Vagina (tissue), 2 donors: ENCODE results near the gene MECP2. TPM values are rescaled to one million over a fixed set of nuclear protein-coding genes. Genes with fewer than 3 reads are reported as not detected.

Experiments used
- DNase-seq, 2 donors: peaks; one replicate each; pipeline ENCODE4 v3.0.0-alpha.2; 2017; ENCODE audit errors: extremely low spot score in 2 of 2
- H3K27ac ChIP-seq: fragments of 200-600 bp; sonication (generic); one replicate; pipeline ENCODE4 v1.5.1; 2019
- H3K27me3 ChIP-seq: fragments of 200-600 bp; sonication (generic); one replicate; pipeline ENCODE4 v1.5.1; 2019
- H3K36me3 ChIP-seq, 2 donors: fragments of 200-600 bp; sonication (generic); one replicate each; pipeline ENCODE4 v1.5.1; 2017 to 2019
- H3K4me1 ChIP-seq: fragments of 200-600 bp; sonication (generic); one replicate; pipeline ENCODE4 v1.5.1; 2019
- H3K4me3 ChIP-seq, 2 donors: fragments of 200-600 bp; sonication (generic); 1 replicate in 1 of 2; 2 replicates in 1 of 2; pipeline ENCODE4 v1.5.1; 2016 to 2019
- H3K9me3 ChIP-seq: fragments of 200-600 bp; sonication (generic); one replicate; pipeline ENCODE4 v1.5.1; 2019
- CTCF ChIP-seq, 3 experiments: fragments of 450-650 bp in 2 of 3; fragments of 200-600 bp in 1 of 3; sonication (generic) in 1 of 3; IDR thresholded peaks; one replicate each; pipeline ENCODE4 v1.5.1; 2017 to 2019; ENCODE audit warnings: antibody characterized with exemption in 3 of 3, mild to moderate bottlenecking in 2 of 3, moderate library complexity in 2 of 3
- POLR2A ChIP-seq, 2 donors: fragments of 450-650 bp; IDR thresholded peaks; one replicate each; pipeline ENCODE4 v1.6.1; 2017; ENCODE audit warnings: antibody characterized with exemption in 2 of 2, mild to moderate bottlenecking in 2 of 2, moderate library complexity in 2 of 2
- POLR2AphosphoS5 ChIP-seq, 2 donors: sonication (generic); formaldehyde crosslinking; IDR thresholded peaks; one replicate each; pipeline ENCODE4 v1.9.0; 2017; ENCODE audit warnings: antibody characterized with exemption in 2 of 2, mild to moderate bottlenecking in 2 of 2, low read depth in 1 of 2; ENCODE audit not compliant: insufficient read depth in 1 of 2
- intact Hi-C: fragments of 100-400 bp; cut with DNase I; formaldehyde crosslinking; loops from one replicate; pipeline ENCODE4 v1.15.1; 2023
- total RNA-seq: library from RNA; depleted of rRNA; stranded (reverse); fragments of >200 nt; gene quantifications from one replicate; pipeline ENCODE4 v1.2.3, GENCODE V29; 2016

Gene MECP2
- total RNA-seq, 1 donor from 2014 or later: 38.5 TPM

GRCh38 chrX:154082396-154083125 lies 15.0 kb downstream of the MECP2 start:
- no peak overlapping the region for H3K4me3 ChIP-seq
- intact Hi-C loops: no loop called here
- no peaks in the 10 kb centered on the region for H3K27me3 ChIP-seq
- peak overlapping the region; percentile 73 for H3K27ac ChIP-seq
- no peak for DNase-seq
- H3K4me1 ChIP-seq: peaks cover 41% of the 10 kb centered on the region
- no peaks in the 10 kb centered on the region for H3K36me3 ChIP-seq
- no peak for TF ChIP-seq POLR2AphosphoS5 (IDR thresholded peaks at IDR 0.05; ENCODE audit: insufficient read depth in 1 of 2, low read depth in 1 of 2)
- no peak for TF ChIP-seq CTCF (IDR thresholded peaks at IDR 0.05)
- TF ChIP-seq POLR2A (IDR thresholded peaks at IDR 0.05): no peak
- H3K9me3 ChIP-seq: no peaks in the 10 kb centered on the region

- H3K4me3 ChIP-seq: no peak overlapping the region
- no peaks in the 10 kb centered on the region for H3K9me3 ChIP-seq
- no peak for DNase-seq
- intact Hi-C loops: no loop called here
- no peaks in the 10 kb centered on the region for H3K36me3 ChIP-seq
- TF ChIP-seq CTCF (IDR thresholded peaks at IDR 0.05) (no peak), POLR2AphosphoS5 (IDR thresholded peaks at IDR 0.05; ENCODE audit: insufficient read depth in 1 of 2, low read depth in 1 of 2) (no peak), POLR2A (IDR thresholded peaks at IDR 0.05) (no peak)
- H3K27ac ChIP-seq: no peak overlapping the region
- H3K4me1 ChIP-seq: peaks cover 9% of the 10 kb centered on the region
- no peaks in the 10 kb centered on the region for H3K27me3 ChIP-seq
These were observed 20.4 kb downstream of the MECP2 start for GRCh38 chrX:154077101-154077500.

- Histone ChIP-seq H3K36me3 (no peaks in the 10 kb centered on the region), H3K9me3 (no peaks in the 10 kb centered on the region), H3K4me3 (no peak overlapping the region), H3K27ac (no peak overlapping the region), H3K4me1 (no peaks in the 10 kb centered on the region), H3K27me3 (no peaks in the 10 kb centered on the region)
- TF ChIP-seq CTCF (IDR thresholded peaks at IDR 0.05) (no peak), POLR2A (IDR thresholded peaks at IDR 0.05) (no peak), POLR2AphosphoS5 (IDR thresholded peaks at IDR 0.05; ENCODE audit: insufficient read depth in 1 of 2, low read depth in 1 of 2) (no peak)
- intact Hi-C loops: no loop called here
- DNase-seq: no peak
These were observed 23.3 kb downstream of the MECP2 start for GRCh38 chrX:154074199-154074598.

GRCh38 chrX:154072192-154072591 lies 25.3 kb downstream of the MECP2 start:
- no peak for TF ChIP-seq CTCF (IDR thresholded peaks at IDR 0.05)
- TF ChIP-seq POLR2AphosphoS5 (IDR thresholded peaks at IDR 0.05; ENCODE audit: insufficient read depth in 1 of 2, low read depth in 1 of 2): no peak
- no peak for TF ChIP-seq POLR2A (IDR thresholded peaks at IDR 0.05)
- no peak for DNase-seq
- no peaks in the 10 kb centered on the region for H3K36me3 ChIP-seq
- H3K27ac ChIP-seq: no peak overlapping the region
- H3K27me3 ChIP-seq: no peaks in the 10 kb centered on the region
- intact Hi-C loops: no loop called here
- peaks cover 9% of the 10 kb centered on the region for H3K4me1 ChIP-seq
- H3K4me3 ChIP-seq: no peak overlapping the region
- H3K9me3 ChIP-seq: no peaks in the 10 kb centered on the region

- intact Hi-C loops: no loop called here
- H3K4me1 ChIP-seq: peaks cover 28% of the 10 kb centered on the region
- H3K27me3 ChIP-seq: no peaks in the 10 kb centered on the region
- H3K9me3 ChIP-seq: no peaks in the 10 kb centered on the region
- no peak overlapping the region for H3K4me3 ChIP-seq
- no peak for DNase-seq
- no peak overlapping the region for H3K27ac ChIP-seq
- TF ChIP-seq POLR2A (IDR thresholded peaks at IDR 0.05): no peak
- no peaks in the 10 kb centered on the region for H3K36me3 ChIP-seq
These were observed 29.0 kb downstream of the MECP2 start for GRCh38 chrX:154068560-154068959.
